ENCODE data around the gene MYO7A.

- TF ChIP-seq CTCF (IDR thresholded peaks at IDR 0.05; ENCODE audit: low read depth, low read length, poor library complexity, severe bottlenecking) (no peak), EZH2phosphoT487 (IDR thresholded peaks at IDR 0.05; ENCODE audit: borderline replicate concordance, low read length) (no peak)
Observed at GRCh38 chr11:77159937-77160495, 32.0 kb downstream of the MYO7A start.
